ENCODE results near the gene KCNK4.
"Not testable (repeated sequence)": the region's sequence is repeated elsewhere in the genome, so short reads cannot be mapped to it uniquely, and the experiment has no call there.

Gene KCNK4

DNA sequence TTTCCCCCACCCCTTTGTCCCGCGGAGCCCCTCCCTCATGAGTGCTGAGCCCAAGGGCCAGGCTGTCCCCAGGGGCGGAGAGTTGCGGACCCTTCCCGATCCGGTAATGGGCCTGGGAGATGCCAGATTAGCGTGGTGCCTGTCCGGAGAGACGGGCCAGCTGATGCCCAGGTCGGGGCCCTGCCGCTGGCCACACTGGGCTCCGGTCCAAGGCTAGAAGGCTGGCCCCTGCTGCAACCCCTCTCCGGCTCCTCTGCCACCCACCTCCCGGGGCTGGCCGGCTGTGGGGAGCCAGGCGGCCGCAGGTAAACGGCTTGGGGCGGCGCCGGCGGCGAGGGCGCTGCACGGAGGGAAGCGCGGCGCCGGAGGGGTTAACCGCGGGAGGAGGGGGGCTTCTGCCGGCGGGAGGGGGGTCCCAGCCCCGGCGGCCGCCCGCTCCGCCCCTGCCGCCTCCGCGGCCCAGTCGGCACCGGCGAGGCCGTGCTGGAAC, at the start of gene KCNK4:
Gene KCNK4 (plus strand): TSS at position 41 of the 490 bp plus-strand sequence. CDS start 1,717 bp downstream, outside the sequence.
- no peak for DNase-seq

- DNase-seq, result peak; percentile 27
Measured at GRCh38 chr11:64241491-64242374, 49.4 kb upstream of the KCNK4 start.

GRCh38 chr11:64243236-64243854, 47.8 kb upstream of the KCNK4 start:
- DNase-seq, result no peak

DNA sequence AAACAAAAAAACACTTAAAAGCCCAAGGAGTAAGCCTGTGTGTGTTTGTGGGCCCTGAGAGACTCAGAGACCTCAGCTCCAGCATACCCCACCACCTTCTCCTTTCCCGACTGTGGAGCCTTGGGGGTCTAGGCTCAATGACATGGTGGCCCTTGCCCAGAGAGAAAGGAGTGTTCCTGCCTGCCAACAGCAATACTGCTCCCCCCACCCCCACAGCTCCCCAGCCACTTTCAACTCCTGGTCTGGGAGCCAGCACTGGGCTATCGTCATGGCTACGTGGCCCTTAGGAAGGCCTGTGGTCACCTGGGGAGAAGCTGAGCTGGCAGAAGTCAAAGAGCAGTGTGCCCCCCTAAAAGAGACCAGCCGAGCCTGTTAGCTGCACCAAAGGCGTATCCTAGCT, 47.0 kb upstream of the KCNK4 start:
- no peak for DNase-seq

DNA sequence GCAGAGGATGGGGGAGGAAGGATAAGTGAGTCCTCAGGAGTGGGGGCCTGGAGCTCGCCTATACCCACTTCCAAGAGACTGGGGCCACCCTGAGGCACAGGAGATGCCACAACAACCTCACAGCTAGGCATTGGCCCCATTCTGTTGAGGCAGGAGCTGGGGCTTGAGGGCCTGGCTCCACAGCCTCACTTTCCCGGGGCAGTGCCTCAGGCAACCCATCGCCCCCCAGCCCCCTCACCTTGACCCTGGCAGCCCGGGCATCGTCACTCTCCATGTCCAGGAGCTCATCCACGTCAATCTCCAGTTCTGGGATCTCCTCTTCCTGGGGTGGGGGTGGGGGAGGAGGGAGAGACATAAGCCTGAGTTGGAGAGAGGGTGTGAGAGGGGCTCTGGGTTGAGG, 46.1 kb upstream of the KCNK4 start:
- no peak for DNase-seq

- DNase-seq, result no peak
Measured at GRCh38 chr11:64245401-64245796, 45.7 kb upstream of the KCNK4 start.

- no peak for DNase-seq
Measured at GRCh38 chr11:64245797-64246620, 45.1 kb upstream of the KCNK4 start.

DNA sequence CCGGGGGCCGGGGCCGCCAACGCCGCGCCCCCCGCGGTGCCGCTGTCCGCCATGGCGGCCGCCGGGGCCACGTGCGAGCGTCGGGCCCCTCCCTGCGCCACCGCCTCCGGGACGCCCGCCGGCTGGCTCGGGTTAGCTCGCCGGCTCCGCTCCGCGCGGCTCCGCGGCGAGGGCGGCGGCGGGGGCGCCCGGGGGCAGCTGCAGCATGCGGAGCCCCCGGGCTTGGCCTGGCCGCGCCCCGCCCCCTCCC, 44.6 kb upstream of the KCNK4 start:
- not testable (repeated sequence) for DNase-seq

GRCh38 chr11:64246871-64247728, 44.0 kb upstream of the KCNK4 start, which contains the start of gene PPP1R14B:
TSS of gene PPP1R14B (minus strand) at chr11:64246943. CDS start at chr11:64246673, 270 bp downstream.
- DNase-seq, result peak; percentile 64

- DNase-seq, result no peak
Measured at GRCh38 chr11:64247729-64248531, 43.2 kb upstream of the KCNK4 start.

DNA sequence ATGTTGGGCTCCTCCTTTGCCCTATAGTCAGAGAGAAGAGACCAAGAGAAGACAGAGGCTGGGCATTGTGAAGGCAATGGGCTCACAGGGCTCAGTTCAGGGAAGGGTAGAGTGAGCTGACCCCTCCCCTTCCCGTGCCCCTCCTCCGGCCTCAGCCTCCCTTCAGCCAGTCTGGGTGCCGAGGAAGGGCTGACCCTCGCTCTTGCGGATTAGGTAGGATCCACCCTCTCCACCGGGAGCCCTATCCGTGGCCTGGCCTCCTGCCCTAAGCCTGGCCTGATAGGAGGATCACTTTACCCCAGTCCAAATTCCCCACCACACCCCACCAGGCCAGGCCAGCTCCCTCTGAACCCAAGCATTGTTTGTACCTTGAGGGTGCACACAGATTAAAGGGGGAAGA, 42.5 kb upstream of the KCNK4 start:
- no peak for DNase-seq

- no peak for DNase-seq
Measured at GRCh38 chr11:64249038-64249437, 42.1 kb upstream of the KCNK4 start.

DNA sequence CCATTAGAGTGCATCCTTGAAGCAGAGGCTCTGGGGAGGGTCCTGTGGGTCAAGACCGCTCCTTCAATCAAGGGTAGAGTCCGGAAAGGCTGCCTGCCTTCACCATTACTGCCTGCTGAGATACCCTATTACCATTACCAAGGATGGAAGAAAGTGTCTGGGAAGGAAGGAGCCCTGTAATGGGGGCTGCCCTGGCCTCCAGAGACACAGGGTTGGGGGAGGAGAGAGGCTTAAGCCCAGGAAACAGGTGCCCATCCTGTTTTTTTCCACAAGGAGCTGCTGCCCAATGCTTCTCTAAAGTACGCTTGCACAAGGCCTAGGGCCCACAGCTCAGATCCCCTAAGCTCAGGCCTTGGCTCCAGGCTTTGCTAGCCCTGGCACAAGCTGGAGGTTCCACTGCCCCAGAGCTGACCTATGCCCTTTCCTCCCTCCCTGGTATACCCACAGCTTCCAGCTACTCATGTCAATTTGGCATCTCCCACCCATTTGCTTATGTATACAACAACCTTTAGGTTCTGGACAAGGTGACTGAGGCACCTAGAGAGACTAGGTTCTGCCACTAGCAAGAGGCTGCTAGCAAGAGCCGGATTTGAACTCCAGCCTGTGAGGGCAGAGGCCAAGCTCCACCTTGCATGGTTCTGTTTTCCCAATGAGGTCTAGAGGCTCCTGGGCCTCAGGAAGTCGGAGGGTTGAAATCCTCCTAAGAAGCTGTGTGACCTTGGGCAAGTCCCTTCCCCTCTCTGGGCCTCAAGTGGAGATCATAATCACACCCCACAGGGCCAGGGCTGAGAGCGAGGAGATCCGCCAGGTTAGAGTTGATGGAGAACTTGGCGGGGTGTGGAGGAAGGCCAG, 41.3 kb upstream of the KCNK4 start:
- no peak for DNase-seq

DNA sequence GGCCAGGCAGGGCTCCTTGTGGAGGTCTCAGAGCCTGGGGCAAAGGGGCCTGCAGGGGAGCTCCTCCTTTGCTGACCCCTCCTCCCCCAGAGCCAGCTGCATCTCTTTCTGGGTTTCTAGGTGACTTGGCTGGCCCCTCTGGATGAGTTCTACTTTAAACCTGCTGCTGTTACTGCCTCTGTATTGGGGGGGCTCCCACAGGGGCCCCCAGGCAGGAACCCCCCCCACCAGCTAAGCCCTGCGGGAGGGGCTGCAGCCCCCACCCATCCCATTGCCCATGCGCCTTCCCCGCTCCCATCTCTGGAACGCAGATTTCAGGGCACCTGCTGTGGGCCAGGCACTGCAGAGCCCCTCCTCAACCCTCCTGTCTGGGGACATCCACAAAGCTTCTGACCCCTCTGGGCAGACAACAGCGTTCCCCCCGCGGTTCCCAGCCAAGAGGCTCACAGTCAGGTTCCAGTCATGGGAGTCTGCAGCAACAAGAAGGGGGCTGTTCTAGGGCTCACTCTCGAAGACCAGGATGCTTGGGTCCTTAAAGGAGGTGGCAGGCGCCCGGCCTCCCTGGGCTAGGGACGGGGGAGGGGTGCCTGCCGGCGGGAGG, 40.6 kb upstream of the KCNK4 start:
- DNase-seq, result no peak

DNA sequence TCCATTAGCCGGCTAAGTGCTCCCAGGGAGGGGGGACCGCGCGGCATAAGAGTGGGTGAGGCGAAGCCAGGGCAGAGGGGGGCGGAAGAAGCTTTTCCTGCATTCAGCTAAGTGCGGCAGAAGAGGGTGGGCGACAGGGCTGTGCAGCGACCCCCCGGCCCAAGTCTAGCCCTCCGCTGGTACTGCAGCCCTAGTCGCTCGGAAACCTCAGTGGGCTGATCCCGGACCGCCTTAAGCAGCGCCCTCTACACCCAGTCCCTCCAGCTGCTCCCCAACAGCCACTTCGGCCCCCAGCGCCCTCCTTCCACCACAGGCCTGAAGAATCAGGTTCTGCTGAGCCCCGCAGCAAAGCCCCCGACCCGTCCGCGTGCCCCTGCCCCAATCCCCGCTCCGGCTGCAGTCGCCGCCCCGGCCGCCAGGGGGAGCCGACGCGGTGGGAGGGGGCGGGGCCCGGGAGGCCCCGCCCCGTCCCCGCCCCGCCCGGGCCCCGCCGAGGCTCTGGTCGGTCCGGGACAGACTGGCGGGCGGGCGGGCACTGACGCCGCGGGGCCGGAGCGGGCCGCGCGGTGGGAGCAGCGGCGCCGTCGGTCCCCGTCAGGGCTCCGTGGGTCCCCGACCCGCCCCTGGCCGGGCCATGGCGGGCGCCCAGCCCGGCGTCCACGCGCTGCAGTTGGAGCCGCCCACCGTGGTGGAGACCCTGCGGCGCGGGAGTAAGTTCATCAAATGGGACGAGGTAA, 39.9 kb upstream of the KCNK4 start, which contains the start of gene PLCB3:
Gene PLCB3 (plus strand): TSS at position 515 of the 737 bp plus-strand sequence. CDS start 120 bp downstream, at position 635.
- no peak for DNase-seq

- DNase-seq, result no peak
Measured at GRCh38 chr11:64251753-64252002, 39.4 kb upstream of the KCNK4 start.

- no peak for DNase-seq
Measured at GRCh38 chr11:64252003-64252872, 38.9 kb upstream of the KCNK4 start.

- DNase-seq, result no peak
Measured at GRCh38 chr11:64253043-64253442, 38.1 kb upstream of the KCNK4 start.

- DNase-seq, result no peak
Measured at GRCh38 chr11:64253481-64253880, 37.6 kb upstream of the KCNK4 start.
